Transverse colon (tissue), 4 donors: ENCODE measurements around the gene HK1. TPM values are rescaled to one million over a fixed set of nuclear protein-coding genes. Genes with fewer than 3 reads are reported as not detected.

ENCODE experiments used
- DNase-seq: peaks from one replicate; pipeline ENCODE4 v3.0.0-alpha.2; 2019
- H3K27ac ChIP-seq, 4 donors: fragments of 200-600 bp; sonication (generic); 2 replicates each; pipeline ENCODE4 v1.5.1; 2016 to 2018; ENCODE audit warnings: inconsistent platforms in 4 of 4
- H3K27me3 ChIP-seq: fragments of 200-600 bp; sonication (generic); 2 replicates; pipeline ENCODE4 v1.5.1; 2017; ENCODE audit warnings: inconsistent platforms
- H3K36me3 ChIP-seq, 4 donors: fragments of 200-600 bp; sonication (generic); 2 replicates each; pipeline ENCODE4 v1.5.1; 2017 to 2019; ENCODE audit warnings: inconsistent platforms in 4 of 4
- H3K4me1 ChIP-seq, 4 donors: fragments of 200-600 bp; sonication (generic); 2 replicates each; pipeline ENCODE4 v1.5.1; 2017 to 2020; ENCODE audit warnings: inconsistent platforms in 4 of 4
- H3K4me3 ChIP-seq, 4 donors: fragments of 200-600 bp; sonication (generic); 1 replicate in 1 of 4; 2 replicates in 3 of 4; pipeline versions ENCODE4 v1.5.1 to v1.6.1; 2017 to 2019; ENCODE audit warnings: inconsistent platforms in 4 of 4
- H3K9me3 ChIP-seq, 2 donors: fragments of 200-600 bp; sonication (generic); 2 replicates each; pipeline ENCODE4 v1.5.1; 2017 to 2019; ENCODE audit warnings: inconsistent platforms in 2 of 2
- CTCF ChIP-seq, 5 experiments: fragments of 200-600 bp in 3 of 5; fragments of 450-650 bp in 2 of 5; sonication (generic) in 3 of 5; IDR thresholded peaks; 1 replicate in 2 of 5; 2 replicates in 3 of 5; pipeline ENCODE4 v1.5.1; 2016 to 2017; ENCODE audit warnings: antibody characterized with exemption in 5 of 5, inconsistent platforms in 3 of 5, mild to moderate bottlenecking in 2 of 5, moderate library complexity in 1 of 5
- EP300 ChIP-seq: sonication (generic); formaldehyde crosslinking; IDR thresholded peaks from one replicate; pipeline ENCODE4 v1.6.1; 2017; ENCODE audit warnings: antibody characterized with exemption, low read depth
- POLR2A ChIP-seq: fragments of 450-650 bp; IDR thresholded peaks from one replicate; pipeline ENCODE4 v1.6.1; 2016; ENCODE audit warnings: antibody characterized with exemption, mild to moderate bottlenecking, moderate library complexity
- POLR2AphosphoS5 ChIP-seq, 3 donors: sonication (generic); formaldehyde crosslinking; IDR thresholded peaks; one replicate each; pipeline ENCODE4 v1.6.1; 2016; ENCODE audit warnings: antibody characterized with exemption in 3 of 3
- WGBS, 2 donors: methylation state at CpG; one replicate each; pipeline ENCODE4 v1.1.5; 2018; ENCODE audit warnings: low coverage in 1 of 2; 5-methylcytosine and 5-hydroxymethylcytosine counted together
- in situ Hi-C, 4 donors: fragments of 200-750 bp; cut with MboI; loops; one replicate each; pipeline versions ENCODE4 v1.15.0 to v1.15.1; 2017; ENCODE audit warnings: low sequenced_read_pairs in 3 of 4, low pct_ligation_motif_present in 1 of 4, low pct_unique_long_range_greater_than_20kb in 1 of 4
- intact Hi-C: fragments of 100-400 bp; cut with DNase I; formaldehyde crosslinking; loops from one replicate; pipeline ENCODE4 v1.15.1; 2023; ENCODE audit warnings: low total_unique reads
- total RNA-seq, 4 donors: library from RNA; depleted of rRNA; stranded (reverse); fragments of >200 nt; gene quantifications; one replicate each; pipeline ENCODE4 v1.1.0, GENCODE V29; 2016

Gene HK1
- total RNA-seq, 4 donors from 2014 or later = 27.3 to 69.9 (median 54.0) TPM

- 86% methylated on average over 13 of the region's 13 CpGs; no CpG with 5 or more reads in 1 of the 2 donors for WGBS, 2 donors
- Histone ChIP-seq H3K27ac (peak overlapping the region; percentile 69 to 94 (median 84)), H3K27me3 (no peaks in the 10 kb centered on the region), H3K4me1 (peaks cover 19 to 34% (median 28%) of the 10 kb centered on the region in 4 donors), H3K4me3 (peak overlapping the region in 3 of 4 donors; percentile 10 to 22 (median 13)), H3K36me3 (no peaks in the 10 kb centered on the region), H3K9me3 (no peaks in the 10 kb centered on the region)
- DNase-seq = no peak
- intact Hi-C loops (loop anchor here (5.0 kb wide), 2 partner anchors 77 to 387 kb away; partner anchors contain the start of gene COL13A1), in situ Hi-C loops (loop anchor here in 3 of 4 donors (10.0 to 25.0 kb wide), 3 partner anchors 90 to 222 kb away; partner anchors contain the start of gene FAM241B (in 3 of the 3))
- TF ChIP-seq POLR2A (no peak), CTCF (IDR thresholded peaks at IDR 0.05) (no peak), POLR2AphosphoS5 (IDR thresholded peaks at IDR 0.05) (no peak), EP300 (no peak)
Observed at GRCh38 chr10:69415049-69415448, 136.8 kb downstream of the HK1 start.

GRCh38 chr10:69415951-69416350 lies 137.7 kb downstream of the HK1 start:
- Histone ChIP-seq H3K4me1 (peaks cover 19 to 33% (median 29%) of the 10 kb centered on the region in 4 donors), H3K27ac (peak overlapping the region; percentile 69 to 94 (median 84)), H3K4me3 (peak overlapping the region; percentile 10 to 22 (median 15)), H3K36me3 (no peaks in the 10 kb centered on the region), H3K9me3 (no peaks in the 10 kb centered on the region), H3K27me3 (no peaks in the 10 kb centered on the region)
- intact Hi-C loops = loop anchor here (5.0 kb wide), 2 partner anchors 76 to 386 kb away; partner anchors contain the start of gene COL13A1
- TF ChIP-seq POLR2AphosphoS5 (IDR thresholded peaks at IDR 0.05) (no peak), CTCF (IDR thresholded peaks at IDR 0.05) (no peak)
- WGBS, 2 donors = 92 to 94% methylated on average over 7 to 10 of the region's 10 CpGs
- DNase-seq = no peak
- in situ Hi-C loops = loop anchor here in 3 of 4 donors (10.0 to 25.0 kb wide), 3 partner anchors 89 to 221 kb away; partner anchors contain the start of gene FAM241B (in 3 of the 3)

GRCh38 chr10:69416695-69417094 lies 138.4 kb downstream of the HK1 start, which contains the start of gene TACR2:
TSS of gene TACR2 (minus strand) at chr10:69416918. CDS start at chr10:69416323, 595 bp downstream.
- Histone ChIP-seq H3K4me1 (peaks cover 19 to 35% (median 31%) of the 10 kb centered on the region in 4 donors), H3K27ac (peak within 1 kb of the TSS; percentile 69 to 94 (median 84)), H3K27me3 (no peaks in the 10 kb centered on the region), H3K4me3 (peak within 1 kb of the TSS; percentile 10 to 22 (median 15)), H3K36me3 (no peaks in the 10 kb centered on the region), H3K9me3 (no peaks in the 10 kb centered on the region)
- in situ Hi-C loops = loop anchor here in 3 of 4 donors (10.0 to 25.0 kb wide), 3 partner anchors 88 to 221 kb away; partner anchors contain the start of gene FAM241B (in 3 of the 3)
- intact Hi-C loops = loop anchor here (5.0 kb wide), 2 partner anchors 76 to 386 kb away; partner anchors contain the start of gene COL13A1
- TF ChIP-seq CTCF (IDR thresholded peaks at IDR 0.05) (no peak), POLR2AphosphoS5 (IDR thresholded peaks at IDR 0.05) (peak; percentile 60 to 84 (median 76)), EP300 (no peak), POLR2A (no peak)
- DNase-seq = peak; percentile 48
- WGBS, 2 donors = 71% methylated on average over 10 of the region's 10 CpGs; no CpG with 5 or more reads in 1 of the 2 donors

DNA sequence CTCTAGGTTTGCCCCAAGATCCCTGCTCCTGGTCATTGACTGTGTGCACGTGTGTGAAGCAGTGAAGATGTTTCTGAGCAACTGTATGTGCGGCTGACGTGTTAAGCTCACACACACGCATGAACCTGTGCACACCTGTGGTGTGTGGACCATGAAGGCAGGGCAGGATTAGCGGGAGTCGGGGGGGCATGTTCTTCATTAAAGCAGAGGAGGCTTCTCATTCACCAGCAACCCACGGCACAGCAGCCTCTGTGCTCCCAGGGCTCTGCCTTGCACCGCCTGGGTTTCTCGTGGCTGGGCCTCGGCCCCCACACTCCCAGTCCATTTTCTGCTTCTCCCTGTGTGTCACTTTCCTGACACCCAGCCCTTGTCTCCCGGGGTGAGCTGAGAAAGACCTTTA lies 139.2 kb downstream of the HK1 start:
- DNase-seq = no peak
- peaks cover 19 to 42% (median 31%) of the 10 kb centered on the region in 4 donors for H3K4me1 ChIP-seq
- no peaks in the 10 kb centered on the region for H3K9me3 ChIP-seq
- TF ChIP-seq CTCF (IDR thresholded peaks at IDR 0.05) = no peak
- TF ChIP-seq POLR2AphosphoS5 (IDR thresholded peaks at IDR 0.05) = no peak
- TF ChIP-seq EP300 = no peak
- TF ChIP-seq POLR2A = no peak
- intact Hi-C loops (loop anchor here (5.0 kb wide), 2 partner anchors 75 to 385 kb away; partner anchors contain the start of gene COL13A1), in situ Hi-C loops (loop anchor here in 3 of 4 donors (10.0 to 25.0 kb wide), 3 partner anchors 87 to 220 kb away; partner anchors contain the start of gene FAM241B (in 3 of the 3))
- peak overlapping the region in 1 of 4 donors; percentile 0 for H3K4me3 ChIP-seq
- WGBS, 2 donors = 79% methylated on average over 11 of the region's 11 CpGs; no CpG with 5 or more reads in 1 of the 2 donors
- H3K27me3 ChIP-seq = no peaks in the 10 kb centered on the region
- no peaks in the 10 kb centered on the region for H3K36me3 ChIP-seq
- peak overlapping the region; percentile 69 to 94 (median 84) for H3K27ac ChIP-seq
